ENCODE results near the gene IL23R.

GRCh38 chr1:67143966-67144365 lies 22.3 kb upstream of the IL23R start:
- TF ChIP-seq POLR2A (IDR thresholded peaks at IDR 0.05) (no peak), POLR2AphosphoS5 (IDR thresholded peaks at IDR 0.05) (no peak)

All from spleen (tissue), 3 donors.